HPDE6-E6E7 (cell line): ENCODE results near the gene PBX1.

Experiments
- DNase-seq: peaks from one replicate; pipeline ENCODE4 v3.0.0; 2011; ENCODE audit warnings: missing footprints; ENCODE audit errors: extremely low spot score

The PBX1 gene

GRCh38 chr1:164667600-164667999 lies 108.6 kb downstream of the PBX1 start:
- no peak for DNase-seq

GRCh38 chr1:164668491-164669400 lies 109.8 kb downstream of the PBX1 start:
- DNase-seq, result no peak

GRCh38 chr1:164670026-164670425 lies 111.0 kb downstream of the PBX1 start:
- DNase-seq, result no peak

- DNase-seq, result no peak
Measured at GRCh38 chr1:164670786-164671185, 111.8 kb downstream of the PBX1 start.

GRCh38 chr1:164671323-164671965 lies 112.5 kb downstream of the PBX1 start:
- no peak for DNase-seq

GRCh38 chr1:164671966-164672571 lies 113.1 kb downstream of the PBX1 start:
- no peak for DNase-seq

GRCh38 chr1:164672588-164672987 lies 113.6 kb downstream of the PBX1 start:
- DNase-seq, result no peak

GRCh38 chr1:164673584-164674214 lies 114.7 kb downstream of the PBX1 start:
- DNase-seq, result no peak

GRCh38 chr1:164675342-164675904 lies 116.4 kb downstream of the PBX1 start:
- peak; percentile 66 for DNase-seq

- no peak for DNase-seq
Measured at GRCh38 chr1:164678136-164678700, 119.2 kb downstream of the PBX1 start.

- no peak for DNase-seq
Measured at GRCh38 chr1:164682570-164682969, 123.6 kb downstream of the PBX1 start.

GRCh38 chr1:164683235-164683634 lies 124.3 kb downstream of the PBX1 start:
- peak; percentile 65 for DNase-seq

GRCh38 chr1:164685266-164686035 lies 126.5 kb downstream of the PBX1 start:
- DNase-seq, result no peak

- no peak for DNase-seq
Measured at GRCh38 chr1:164687777-164688176, 128.8 kb downstream of the PBX1 start.

GRCh38 chr1:164688791-164689190 lies 129.8 kb downstream of the PBX1 start:
- no peak for DNase-seq

- no peak for DNase-seq
Measured at GRCh38 chr1:164689672-164690511, 130.9 kb downstream of the PBX1 start.

- DNase-seq, result no peak
Measured at GRCh38 chr1:164692420-164692819, 133.4 kb downstream of the PBX1 start.

GRCh38 chr1:164693564-164694359 lies 134.8 kb downstream of the PBX1 start:
- DNase-seq, result no peak

GRCh38 chr1:164694505-164694904 lies 135.5 kb downstream of the PBX1 start:
- DNase-seq, result no peak
